ENCODE results near the gene PLVAP. TPM values are rescaled to one million over a fixed set of nuclear protein-coding genes. Genes with fewer than 3 reads are reported as not detected.

PLVAP gene
- total RNA-seq, 4 donors from 2014 or later: 21.8 to 142 (median 78.8) TPM

DNA sequence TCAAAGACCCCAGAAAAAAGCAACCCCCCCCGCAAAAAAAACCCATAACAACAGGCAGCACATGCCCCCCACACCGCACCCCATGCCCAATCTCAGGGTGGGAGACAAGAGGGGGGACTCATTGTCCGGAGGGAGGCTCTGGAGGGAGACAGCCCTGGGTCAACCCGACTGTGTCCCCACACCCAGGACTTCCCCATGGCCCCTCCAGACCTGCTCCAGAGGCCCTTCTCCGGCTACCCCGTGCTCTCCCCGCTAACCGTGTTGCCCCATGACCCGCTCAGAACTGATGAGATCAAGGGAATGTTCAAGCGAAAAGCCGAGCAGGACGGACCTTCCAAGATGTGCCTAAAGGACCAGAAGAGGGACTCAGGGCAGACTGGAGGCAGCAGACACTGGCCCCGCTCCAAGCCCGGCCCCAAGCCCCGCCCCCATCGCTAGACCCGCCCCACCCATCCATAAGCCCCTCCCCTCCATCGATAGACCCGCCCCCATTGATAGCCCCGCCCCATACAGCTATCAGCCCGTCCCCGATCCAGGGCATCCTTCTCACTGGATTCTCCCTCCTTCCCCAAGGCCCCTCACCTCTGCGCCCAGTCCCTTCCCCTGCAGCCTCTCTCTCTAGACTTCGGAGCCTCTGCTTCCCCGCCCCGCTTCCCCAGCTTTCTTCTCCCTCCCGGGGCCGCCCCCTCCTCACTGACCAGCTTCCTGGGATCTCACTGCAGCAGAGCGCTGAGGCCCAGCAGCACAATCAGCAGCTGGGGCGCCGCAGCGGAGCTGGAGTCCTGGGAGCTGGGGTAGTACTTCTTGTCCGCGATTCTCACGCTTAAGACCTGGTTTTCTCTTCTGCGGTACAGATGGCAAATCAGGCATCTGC is 26.1 kb upstream of the PLVAP start:
- Histone ChIP-seq H3K27ac (peak overlapping the region in 1 of 4 donors; percentile 80), H3K27me3 (peaks cover 0 to 18% of the 10 kb centered on the region in 2 donors)

DNA sequence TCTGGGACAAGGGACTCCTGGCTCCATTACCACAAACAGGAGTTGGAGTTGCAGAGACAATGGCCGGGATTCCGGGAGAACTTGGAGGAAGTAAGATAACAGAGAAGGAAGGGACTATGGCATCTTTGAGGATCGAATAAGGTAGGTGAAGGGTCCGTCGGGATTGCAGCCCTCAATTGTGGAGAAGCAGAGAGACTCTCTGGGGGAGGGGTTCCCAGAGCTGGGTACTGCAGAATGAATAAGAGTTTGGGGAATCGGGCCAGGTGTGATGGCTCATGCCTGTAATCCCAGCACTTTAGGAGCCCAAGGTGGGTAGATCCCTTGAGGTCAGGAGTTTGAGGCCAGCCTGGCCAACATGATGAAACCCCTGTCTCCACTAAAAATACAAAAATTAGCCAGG is 24.5 kb upstream of the PLVAP start:
- TF ChIP-seq EP300 (IDR thresholded peaks at IDR 0.05) (no peak), POLR2A (IDR thresholded peaks at IDR 0.05) (no peak)
- TF ChIP-seq, protein P1, sequence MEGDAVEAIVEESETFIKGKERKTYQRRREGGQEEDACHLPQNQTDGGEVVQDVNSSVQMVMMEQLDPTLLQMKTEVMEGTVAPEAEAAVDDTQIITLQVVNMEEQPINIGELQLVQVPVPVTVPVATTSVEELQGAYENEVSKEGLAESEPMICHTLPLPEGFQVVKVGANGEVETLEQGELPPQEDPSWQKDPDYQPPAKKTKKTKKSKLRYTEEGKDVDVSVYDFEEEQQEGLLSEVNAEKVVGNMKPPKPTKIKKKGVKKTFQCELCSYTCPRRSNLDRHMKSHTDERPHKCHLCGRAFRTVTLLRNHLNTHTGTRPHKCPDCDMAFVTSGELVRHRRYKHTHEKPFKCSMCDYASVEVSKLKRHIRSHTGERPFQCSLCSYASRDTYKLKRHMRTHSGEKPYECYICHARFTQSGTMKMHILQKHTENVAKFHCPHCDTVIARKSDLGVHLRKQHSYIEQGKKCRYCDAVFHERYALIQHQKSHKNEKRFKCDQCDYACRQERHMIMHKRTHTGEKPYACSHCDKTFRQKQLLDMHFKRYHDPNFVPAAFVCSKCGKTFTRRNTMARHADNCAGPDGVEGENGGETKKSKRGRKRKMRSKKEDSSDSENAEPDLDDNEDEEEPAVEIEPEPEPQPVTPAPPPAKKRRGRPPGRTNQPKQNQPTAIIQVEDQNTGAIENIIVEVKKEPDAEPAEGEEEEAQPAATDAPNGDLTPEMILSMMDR (IDR thresholded peaks at IDR 0.05): no peak
- Histone ChIP-seq H3K9me3 (no peaks in the 10 kb centered on the region), H3K36me3 (no peaks in the 10 kb centered on the region), H3K27ac (no peak overlapping the region), H3K27me3 (peaks cover 0 to 18% of the 10 kb centered on the region in 2 donors), H3K4me1 (peaks cover 0 to 28% (median 7%) of the 10 kb centered on the region in 4 donors), H3K4me3 (no peak overlapping the region)
- WGBS, 2 donors: 78 to 91% methylated on average over 6 of the region's 6 CpGs
- DNase-seq (ENCODE audit: low spot score in 2 of 2): no peak

More for the DNA sequence above, 26.1 kb upstream of the PLVAP start:
- DNase-seq (ENCODE audit: low spot score in 2 of 2): no peak
- peak overlapping the region in 1 of 4 donors; percentile 49 for H3K4me3 ChIP-seq
- no peaks in the 10 kb centered on the region for H3K9me3 ChIP-seq
- peaks cover 0 to 29% (median 9%) of the 10 kb centered on the region in 4 donors for H3K4me1 ChIP-seq
- TF ChIP-seq, protein P1 (IDR thresholded peaks at IDR 0.05): no peak
- TF ChIP-seq EP300 (IDR thresholded peaks at IDR 0.05): no peak
- TF ChIP-seq POLR2A (IDR thresholded peaks at IDR 0.05): no peak
- no peaks in the 10 kb centered on the region for H3K36me3 ChIP-seq
- whole genome bisulfite sequencing, 2 donors: 37 to 47% methylated on average over 16 to 32 of the region's 36 CpGs

DNA sequence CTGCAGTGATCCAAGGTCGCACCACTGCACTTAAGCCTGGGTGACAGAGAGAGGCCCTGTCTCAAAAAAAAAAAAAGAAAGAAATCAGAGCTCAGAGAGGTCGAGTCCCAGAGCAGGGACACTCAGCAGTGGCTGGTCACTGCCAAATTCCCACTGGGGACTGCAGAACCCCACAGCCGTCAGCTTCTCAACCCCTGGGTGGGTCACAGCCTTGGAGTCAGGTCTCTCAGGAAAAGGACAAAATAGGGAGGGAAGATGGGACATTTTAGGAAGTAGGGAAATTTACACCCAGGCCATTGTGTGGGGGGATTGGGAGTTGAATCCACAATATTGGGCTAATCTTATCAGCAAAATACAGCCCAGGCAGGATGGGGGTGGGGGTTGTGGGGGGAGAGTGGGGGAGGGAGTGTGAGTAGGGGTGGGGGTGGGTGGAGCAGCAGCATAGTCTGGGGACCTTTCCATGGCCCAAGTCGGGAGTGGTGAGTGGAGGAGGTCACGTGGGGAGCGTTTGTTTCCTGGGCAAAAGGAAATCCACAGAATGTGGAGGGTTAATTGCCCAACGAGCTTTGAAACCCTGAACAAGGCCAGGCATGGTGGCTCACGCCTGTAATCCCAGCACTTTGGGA is 21.9 kb upstream of the PLVAP start:
- H3K27ac ChIP-seq: no peak overlapping the region
- peaks cover 0 to 18% (median under 1%) of the 10 kb centered on the region in 4 donors for H3K4me1 ChIP-seq
- no peaks in the 10 kb centered on the region for H3K36me3 ChIP-seq
- 50 to 56% methylated on average over 8 of the region's 8 CpGs for WGBS, 2 donors
- peaks cover 0 to 26% of the 10 kb centered on the region in 2 donors for H3K27me3 ChIP-seq
- H3K4me3 ChIP-seq: no peak overlapping the region
- TF ChIP-seq, protein P1 (IDR thresholded peaks at IDR 0.05): no peak
- TF ChIP-seq POLR2A (IDR thresholded peaks at IDR 0.05): no peak
- no peak for TF ChIP-seq EP300 (IDR thresholded peaks at IDR 0.05)
- no peaks in the 10 kb centered on the region for H3K9me3 ChIP-seq
- DNase-seq (ENCODE audit: low spot score in 2 of 2): no peak

DNA sequence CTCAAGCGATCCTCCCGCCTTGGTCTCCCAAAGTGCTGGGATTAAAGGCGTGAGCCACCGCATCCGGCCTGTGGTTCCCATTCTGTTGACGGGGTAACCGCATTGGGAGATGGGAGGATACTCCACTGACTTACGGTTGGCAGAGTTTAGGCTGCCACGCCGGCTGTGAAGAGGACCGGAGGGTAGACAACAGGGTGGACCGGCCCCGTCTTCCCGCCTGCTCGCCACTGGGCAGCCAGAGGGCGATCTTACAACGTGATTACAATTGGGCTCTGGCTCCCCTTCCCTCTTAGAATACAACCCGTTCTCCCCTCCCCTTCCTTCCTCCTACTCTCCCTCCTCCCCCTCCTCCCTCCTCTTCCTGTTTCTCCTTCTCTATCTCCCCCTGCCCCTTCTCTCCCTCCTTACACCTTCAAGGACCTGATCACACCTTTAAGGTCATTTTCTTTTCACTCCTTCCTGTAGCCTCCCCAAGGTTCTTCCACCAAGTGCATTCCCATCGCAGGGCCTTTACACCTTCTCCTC is 17.8 kb upstream of the PLVAP start:
- peaks cover 0 to 1% (median 0%) of the 10 kb centered on the region in 4 donors for H3K9me3 ChIP-seq
- TF ChIP-seq, protein P1 (IDR thresholded peaks at IDR 0.05): peak; percentile 36 to 72 (median 62)
- no peak for TF ChIP-seq POLR2A (IDR thresholded peaks at IDR 0.05)
- DNase-seq (ENCODE audit: low spot score in 2 of 2): peak; percentile 40 to 73
- peaks cover 0 to 32% of the 10 kb centered on the region in 2 donors for H3K27me3 ChIP-seq
- H3K4me3 ChIP-seq: no peak overlapping the region
- H3K27ac ChIP-seq: no peak overlapping the region
- no peaks in the 10 kb centered on the region for H3K36me3 ChIP-seq
- 22 to 30% methylated on average over 19 of the region's 19 CpGs for WGBS, 2 donors
- H3K4me1 ChIP-seq: peaks cover 0 to 23% (median 5%) of the 10 kb centered on the region in 4 donors
